Skeletal muscle satellite cell (primary cell): ENCODE results near the gene TMEM51.
A peak's percentile ranks its signal among the peaks of the same experiment; 100 is the strongest.

ENCODE experiments used
- H3K27me3 ChIP-seq: 2 replicates; pipeline ENCODE4 v1.7.0; 2013; ENCODE audit warnings: low read length; ENCODE audit not compliant: control insufficient read depth, insufficient read depth
- H3K36me3 ChIP-seq: 2 replicates; pipeline ENCODE4 v1.7.0; 2013; ENCODE audit warnings: mild to moderate bottlenecking, control low read depth, low read length; ENCODE audit not compliant: insufficient read depth
- H3K4me1 ChIP-seq: 2 replicates; pipeline ENCODE4 v1.7.0; 2013; ENCODE audit warnings: low read length; ENCODE audit not compliant: control insufficient read depth, insufficient read depth
- H3K4me2 ChIP-seq: 2 replicates; pipeline ENCODE4 v1.7.0; 2013; ENCODE audit warnings: mild to moderate bottlenecking, low read length
- H3K4me3 ChIP-seq: 2 replicates; pipeline ENCODE4 v1.7.0; 2013; ENCODE audit warnings: low read length
- H3K9ac ChIP-seq: 2 replicates; pipeline ENCODE4 v1.7.0; 2013; ENCODE audit warnings: mild to moderate bottlenecking, low read depth, low read length, moderate library complexity
- H3K9me3 ChIP-seq: replicated peaks from 2 replicates; pipeline ENCODE4 v1.7.0; 2013; ENCODE audit warnings: mild to moderate bottlenecking, control low read depth, low read length

TMEM51 gene

GRCh38 chr1:15156807-15157380, 3.3 kb downstream of the TMEM51 start:
- peaks cover 5% of the 10 kb centered on the region for H3K27me3 ChIP-seq
- H3K4me2 ChIP-seq, result no peak overlapping the region
- peaks cover 29% of the 10 kb centered on the region for H3K4me1 ChIP-seq
- H3K9me3 ChIP-seq, result no peaks in the 10 kb centered on the region
- H3K36me3 ChIP-seq, result no peaks in the 10 kb centered on the region
- H3K4me3 ChIP-seq, result no peak overlapping the region
- no peak overlapping the region for H3K9ac ChIP-seq

- Histone ChIP-seq H3K4me2 (no peak overlapping the region), H3K4me1 (peaks cover 25% of the 10 kb centered on the region), H3K9me3 (no peaks in the 10 kb centered on the region), H3K4me3 (no peak overlapping the region), H3K36me3 (no peaks in the 10 kb centered on the region), H3K9ac (no peak overlapping the region), H3K27me3 (peaks cover 3% of the 10 kb centered on the region)
Measured at GRCh38 chr1:15157524-15158399, 4.2 kb downstream of the TMEM51 start.

GRCh38 chr1:15158506-15159165, 5.1 kb downstream of the TMEM51 start:
- Histone ChIP-seq H3K27me3 (peaks cover 3% of the 10 kb centered on the region), H3K36me3 (no peaks in the 10 kb centered on the region), H3K4me1 (peaks cover 16% of the 10 kb centered on the region), H3K9ac (no peak overlapping the region), H3K4me3 (no peak overlapping the region), H3K9me3 (no peaks in the 10 kb centered on the region), H3K4me2 (peak overlapping the region; percentile 10)

GRCh38 chr1:15159166-15159555, 5.6 kb downstream of the TMEM51 start:
- H3K4me2 ChIP-seq, result no peak overlapping the region
- no peak overlapping the region for H3K9ac ChIP-seq
- peaks cover 11% of the 10 kb centered on the region for H3K4me1 ChIP-seq
- H3K4me3 ChIP-seq, result no peak overlapping the region
- H3K9me3 ChIP-seq, result no peaks in the 10 kb centered on the region
- H3K36me3 ChIP-seq, result no peaks in the 10 kb centered on the region
- peaks cover 2% of the 10 kb centered on the region for H3K27me3 ChIP-seq

GRCh38 chr1:15160626-15161025, 7.1 kb downstream of the TMEM51 start:
- H3K4me1 ChIP-seq, result peaks cover 7% of the 10 kb centered on the region
- no peak overlapping the region for H3K4me3 ChIP-seq
- H3K36me3 ChIP-seq, result no peaks in the 10 kb centered on the region
- no peak overlapping the region for H3K9ac ChIP-seq
- no peaks in the 10 kb centered on the region for H3K9me3 ChIP-seq
- H3K27me3 ChIP-seq, result no peaks in the 10 kb centered on the region
- H3K4me2 ChIP-seq, result no peak overlapping the region

- H3K27me3 ChIP-seq, result no peaks in the 10 kb centered on the region
- H3K4me3 ChIP-seq, result no peak overlapping the region
- no peaks in the 10 kb centered on the region for H3K9me3 ChIP-seq
- peaks cover 16% of the 10 kb centered on the region for H3K4me1 ChIP-seq
- no peaks in the 10 kb centered on the region for H3K36me3 ChIP-seq
- no peak overlapping the region for H3K9ac ChIP-seq
- H3K4me2 ChIP-seq, result no peak overlapping the region
Measured at GRCh38 chr1:15167386-15167785, 13.8 kb downstream of the TMEM51 start.

- Histone ChIP-seq H3K27me3 (no peaks in the 10 kb centered on the region), H3K9ac (peak overlapping the region; percentile 11), H3K9me3 (no peaks in the 10 kb centered on the region), H3K4me1 (peaks cover 21% of the 10 kb centered on the region), H3K36me3 (no peaks in the 10 kb centered on the region), H3K4me2 (no peak overlapping the region), H3K4me3 (no peak overlapping the region)
Measured at GRCh38 chr1:15168479-15168878, 14.9 kb downstream of the TMEM51 start.

GRCh38 chr1:15170071-15170470, 16.5 kb downstream of the TMEM51 start:
- Histone ChIP-seq H3K9me3 (no peaks in the 10 kb centered on the region), H3K4me2 (no peak overlapping the region), H3K27me3 (no peaks in the 10 kb centered on the region), H3K36me3 (no peaks in the 10 kb centered on the region), H3K4me3 (no peak overlapping the region), H3K9ac (no peak overlapping the region), H3K4me1 (peaks cover 21% of the 10 kb centered on the region)

GRCh38 chr1:15171271-15171908, 17.8 kb downstream of the TMEM51 start:
- no peaks in the 10 kb centered on the region for H3K9me3 ChIP-seq
- H3K4me2 ChIP-seq, result no peak overlapping the region
- no peak overlapping the region for H3K9ac ChIP-seq
- H3K4me3 ChIP-seq, result no peak overlapping the region
- H3K36me3 ChIP-seq, result no peaks in the 10 kb centered on the region
- no peaks in the 10 kb centered on the region for H3K27me3 ChIP-seq
- peaks cover 21% of the 10 kb centered on the region for H3K4me1 ChIP-seq

GRCh38 chr1:15172405-15173259, 19.1 kb downstream of the TMEM51 start:
- H3K27me3 ChIP-seq, result no peaks in the 10 kb centered on the region
- no peak overlapping the region for H3K4me3 ChIP-seq
- no peak overlapping the region for H3K4me2 ChIP-seq
- no peak overlapping the region for H3K9ac ChIP-seq
- H3K4me1 ChIP-seq, result peaks cover 25% of the 10 kb centered on the region
- H3K36me3 ChIP-seq, result no peaks in the 10 kb centered on the region
- no peaks in the 10 kb centered on the region for H3K9me3 ChIP-seq
